Measurements from ENCODE around the gene PAK6.

- no peak for TF ChIP-seq POLR2AphosphoS5 (IDR thresholded peaks at IDR 0.05)
- TF ChIP-seq CTCF (IDR thresholded peaks at IDR 0.05) = no peak
Observed at GRCh38 chr15:40229316-40229715, 9.5 kb upstream of the PAK6 start.

All from prostate gland (tissue), 2 donors.